ENCODE measurements around the gene AK9.

- no peak for TF ChIP-seq POLR2A (IDR thresholded peaks at IDR 0.05; ENCODE audit: low read length)
- no peak for TF ChIP-seq GATA1 (IDR thresholded peaks at IDR 0.05; ENCODE audit: low read depth, low read length)
Observed at GRCh38 chr6:109514946-109515345, 176.1 kb downstream of the AK9 start.

All from erythroblast (primary cell).